Adrenal gland (tissue), 12 donors: Measurements from ENCODE around the gene PPP1R37. TPM values are rescaled to one million over a fixed set of nuclear protein-coding genes. Genes with fewer than 3 reads are reported as not detected.

ENCODE experiments used
- DNase-seq, 7 donors: peaks; one replicate each; pipeline ENCODE4 v3.0.0-alpha.2; 2019 to 2020
- H3K27ac ChIP-seq, 5 donors: fragments of 200-600 bp; sonication (generic) in 4 of 5; 1 replicate in 3 of 5; 2 replicates in 2 of 5; pipeline versions ENCODE4 v1.5.1 to v1.8.0; 2016 to 2020; ENCODE audit warnings: mild to moderate bottlenecking in 1 of 5
- H3K27me3 ChIP-seq: fragments of 200-600 bp; 2 replicates; pipeline ENCODE4 v1.8.0; 2021
- H3K36me3 ChIP-seq, 2 donors: fragments of 200-600 bp; replicated peaks in 1 of 2; 1 replicate in 1 of 2; 2 replicates in 1 of 2; pipeline versions ENCODE4 v1.5.1 to v1.8.0; 2018 to 2022
- H3K4me1 ChIP-seq, 2 donors: fragments of 200-600 bp; replicated peaks in 1 of 2; 1 replicate in 1 of 2; 2 replicates in 1 of 2; pipeline versions ENCODE4 v1.5.1 to v1.8.0; 2018 to 2021
- H3K4me3 ChIP-seq, 4 donors: fragments of 200-600 bp; sonication (generic) in 3 of 4; one replicate each; pipeline ENCODE4 v1.5.1; 2016 to 2018
- H3K9me3 ChIP-seq, 3 donors: fragments of 200-600 bp; sonication (generic) in 1 of 3; replicated peaks in 1 of 3; 1 replicate in 2 of 3; 2 replicates in 1 of 3; pipeline versions ENCODE4 v1.5.1 to v1.8.0; 2016 to 2021
- CTCF ChIP-seq, 6 experiments: fragments of 450-650 bp in 4 of 6; fragments of 200-600 bp in 2 of 6; sonication (generic) in 1 of 6; IDR thresholded peaks; 1 replicate in 5 of 6; 2 replicates in 1 of 6; pipeline versions ENCODE4 v1.5.1 to v1.8.0; 2016 to 2021; ENCODE audit warnings: antibody characterized with exemption in 6 of 6, mild to moderate bottlenecking in 2 of 6, moderate library complexity in 1 of 6
- POLR2A ChIP-seq, 2 donors: fragments of 450-650 bp; IDR thresholded peaks; one replicate each; pipeline ENCODE4 v1.6.1; 2017; ENCODE audit warnings: antibody characterized with exemption in 2 of 2, mild to moderate bottlenecking in 2 of 2, moderate library complexity in 1 of 2
- WGBS, 4 donors: extraction: QIAGEN DNeasy Blood & Tissue Kit in 2 of 4; methylation state at CpG; one replicate each; pipeline versions ENCODE4 v1.1.5 to v1.1.7; 2013 to 2017; 5-methylcytosine and 5-hydroxymethylcytosine counted together
- intact Hi-C, 2 donors: fragments of 100-400 bp; cut with DNase I; formaldehyde crosslinking; loops; one replicate each; pipeline versions ENCODE4 v1.14.1 to v1.15.0; 2022 to 2023
- polyA plus RNA-seq, 3 donors: library from polyadenylated mRNA; stranded (reverse); fragments of 200-250 nt in 2 of 3; fragments of 350-450 nt in 1 of 3; fragmentation: Illumina TruSeq in 1 of 3; extraction: RNeasy Lipid Tissue Mini Kit (QIAGEN cat#74804) in 1 of 3; gene quantifications; one replicate each; pipeline ENCODE4 v1.2.3, GENCODE V29; 2013 to 2014
- total RNA-seq, 9 donors: library from RNA; depleted of rRNA in 4 of 9; stranded (reverse); fragments of >200 nt in 4 of 9; fragments of 120-200 nt in 1 of 9; fragmentation: NEBNext Ultra II Directional in 1 of 9; extraction: Animal tissue kit (Norgen Biotek cat#: 25700) in 1 of 9; gene quantifications; one replicate each; pipeline versions ENCODE4 v1.1.0 to v1.2.4, GENCODE V29; 2013 to 2023
- donor health status: healthy with polysubstance abuse.
- donor health status: Bipolar disorder and iron deficiency.
- donor health status: DM: yes; HTN: yes; CAD: no.
- donor health status: DM: no; HTN: no; CAD: no.
- donor health status: DM: no; HTN: no; CAD: no.
- donor health status: DM: yes; HTN: yes; CAD: no.

PPP1R37 gene
- total and polyA plus RNA-seq, 12 donors: 16.4 to 244 (median 51.8) TPM

GRCh38 chr19:45076029-45076850, 16.7 kb upstream of the PPP1R37 start, which contains the start of gene ZNF296:
Gene ZNF296 (minus strand): TSS chr19:45076478. CDS start chr19:45076373, 105 bp downstream.
- DNase-seq: peak; percentile 67 to 83 (median 74)

GRCh38 chr19:45076851-45077730, 15.9 kb upstream of the PPP1R37 start:
- H3K4me1 ChIP-seq: peaks cover 20 to 30% of the 10 kb centered on the region in 2 donors
- DNase-seq: no peak
- intact Hi-C loops: no loop called here
- H3K4me3 ChIP-seq: peak overlapping the region in 1 of 4 donors; percentile 51
- H3K36me3 ChIP-seq: peaks cover 0 to 6% of the 10 kb centered on the region in 2 donors
- no peaks in the 10 kb centered on the region for H3K27me3 ChIP-seq
- WGBS, 4 donors: 76 to 78% (median 77%) methylated on average over 15 of the region's 15 CpGs
- H3K9me3 ChIP-seq: no peaks in the 10 kb centered on the region
- no peak for TF ChIP-seq CTCF (IDR thresholded peaks at IDR 0.05)
- no peak for TF ChIP-seq POLR2A (IDR thresholded peaks at IDR 0.05)
- peak overlapping the region in 2 of 5 donors; percentile 1 to 67 for H3K27ac ChIP-seq

More at GRCh38 chr19:45076029-45076850, 16.7 kb upstream of the PPP1R37 start, which contains the start of gene ZNF296:
- Histone ChIP-seq H3K4me1 (peaks cover 20 to 30% of the 10 kb centered on the region in 2 donors), H3K27me3 (no peaks in the 10 kb centered on the region), H3K36me3 (peaks cover 0 to 8% of the 10 kb centered on the region in 2 donors), H3K27ac (peak within 1 kb of the TSS in 4 of 5 donors; percentile 1 to 67 (median 40)), H3K4me3 (peak within 1 kb of the TSS in 2 of 4 donors; percentile 34 to 51), H3K9me3 (no peaks in the 10 kb centered on the region)
- WGBS, 4 donors: 3 to 8% (median 6%) methylated on average over 9 to 81 of the region's 81 CpGs
- intact Hi-C loops: no loop called here
- no peak for TF ChIP-seq CTCF (IDR thresholded peaks at IDR 0.05)
- no peak for TF ChIP-seq POLR2A (IDR thresholded peaks at IDR 0.05)

- DNase-seq: no peak
- H3K9me3 ChIP-seq: no peaks in the 10 kb centered on the region
- TF ChIP-seq POLR2A (IDR thresholded peaks at IDR 0.05) (no peak), CTCF (IDR thresholded peaks at IDR 0.05) (no peak)
- peak overlapping the region in 2 of 4 donors; percentile 75 to 98 for H3K4me3 ChIP-seq
- peaks cover 20 to 30% of the 10 kb centered on the region in 2 donors for H3K4me1 ChIP-seq
- intact Hi-C loops: no loop called here
- WGBS, 4 donors: 51 to 67% (median 53%) methylated on average over 5 to 10 of the region's 10 CpGs
- no peaks in the 10 kb centered on the region for H3K27me3 ChIP-seq
- H3K27ac ChIP-seq: peak overlapping the region in 1 of 5 donors; percentile 59
- peaks cover 0 to 9% of the 10 kb centered on the region in 2 donors for H3K36me3 ChIP-seq
These were observed 14.5 kb upstream of the PPP1R37 start for GRCh38 chr19:45078390-45079062.
